Hematopoietic multipotent progenitor cell (in vitro differentiated cells): ENCODE data around the gene AGK. TPM values are rescaled to one million over a fixed set of nuclear protein-coding genes. Genes with fewer than 3 reads are reported as not detected.

ENCODE experiments used
- DNase-seq, 3 donors: peaks; one replicate each; pipeline ENCODE4 v3.0.0-alpha.2; 2011 to 2015; ENCODE audit warnings: low read depth in 2 of 3, low spot score in 2 of 3
- total RNA-seq: library from RNA; depleted of rRNA; stranded (reverse); fragments of >200 nt; gene quantifications from one replicate; pipeline ENCODE4 v1.2.3, GENCODE V29; 2012

AGK gene
- total RNA-seq, 1 donor = 19.7 TPM

DNA sequence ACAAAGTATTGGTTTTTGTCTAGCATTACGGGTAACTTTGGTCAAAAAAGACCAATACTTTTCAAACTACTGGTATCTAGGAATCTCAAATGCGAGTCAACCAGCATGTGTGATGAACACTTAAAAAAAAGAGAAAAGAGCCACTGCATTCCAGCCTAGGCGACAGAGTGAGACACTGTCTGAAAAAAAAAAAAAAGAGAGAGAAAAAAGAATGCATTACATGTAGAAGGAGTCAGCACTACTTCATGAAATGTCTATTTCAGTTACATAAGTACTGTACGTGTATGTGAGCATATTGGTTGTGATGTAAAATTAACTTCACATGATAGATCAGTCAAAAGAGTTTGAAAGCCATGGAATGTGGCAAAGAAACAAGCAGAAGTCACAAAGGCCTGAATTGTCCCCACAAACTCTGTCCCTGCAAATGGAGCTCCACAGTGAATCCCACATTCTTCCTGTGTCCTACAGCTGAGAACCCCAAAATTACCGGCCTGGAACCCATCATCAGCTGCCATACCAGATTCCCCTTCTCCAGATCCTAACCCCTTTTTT lies 149.2 kb downstream of the AGK start:
- DNase-seq = no peak

DNA sequence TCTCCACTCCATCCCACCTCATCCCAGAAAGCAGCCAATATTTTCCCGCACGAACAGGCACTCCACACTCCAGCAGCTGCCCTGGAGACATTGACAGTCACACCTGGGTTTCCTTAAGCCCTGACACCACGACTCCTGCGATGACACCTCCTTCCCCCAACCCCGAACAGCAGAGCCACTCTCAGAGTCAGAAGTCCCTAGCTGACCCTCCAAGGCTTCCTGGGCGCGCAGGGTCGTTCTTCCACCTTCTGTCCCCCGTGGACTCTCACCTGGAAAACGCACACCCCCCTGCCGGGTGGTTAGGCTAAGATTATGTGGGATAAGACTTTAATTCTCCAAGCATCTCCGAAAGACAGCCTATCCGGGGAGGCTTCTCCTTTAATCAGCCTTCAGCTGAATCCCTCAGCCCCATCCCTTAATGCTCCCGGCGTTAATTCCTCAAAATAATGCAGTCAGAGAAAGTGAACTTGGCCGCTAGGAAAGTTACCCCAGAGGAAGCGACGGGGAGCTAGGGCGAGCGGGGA lies 149.7 kb downstream of the AGK start:
- DNase-seq = no peak

DNA sequence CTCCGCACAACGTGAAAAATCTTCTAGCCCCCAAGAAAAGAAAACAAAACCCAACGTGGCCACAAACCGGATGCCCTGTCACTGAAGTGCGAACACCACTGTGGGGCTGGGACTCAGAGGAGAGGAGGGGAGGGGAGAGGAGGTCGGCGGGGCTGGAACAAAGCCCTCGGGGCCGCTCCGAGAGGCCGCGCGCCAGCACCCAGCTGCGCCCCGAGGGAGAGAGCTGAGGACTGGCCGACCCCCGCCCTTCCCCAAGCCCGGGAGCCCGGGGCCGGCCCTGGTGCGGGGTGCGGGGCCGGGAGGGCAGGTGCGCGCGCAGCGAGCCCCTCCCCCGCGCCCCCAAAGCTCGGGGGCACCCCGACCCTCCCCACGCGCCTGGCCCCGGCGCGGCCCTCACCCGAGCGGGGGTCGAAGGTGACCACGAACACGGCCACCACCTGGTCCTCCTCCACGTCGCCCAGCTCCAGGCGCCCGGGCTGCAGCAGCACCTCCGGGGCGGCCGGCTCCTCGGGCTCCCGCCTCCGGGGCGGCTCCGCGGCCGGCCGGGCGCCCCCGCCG lies 150.4 kb downstream of the AGK start:
- DNase-seq = peak; percentile 41 to 87 (median 78)

DNA sequence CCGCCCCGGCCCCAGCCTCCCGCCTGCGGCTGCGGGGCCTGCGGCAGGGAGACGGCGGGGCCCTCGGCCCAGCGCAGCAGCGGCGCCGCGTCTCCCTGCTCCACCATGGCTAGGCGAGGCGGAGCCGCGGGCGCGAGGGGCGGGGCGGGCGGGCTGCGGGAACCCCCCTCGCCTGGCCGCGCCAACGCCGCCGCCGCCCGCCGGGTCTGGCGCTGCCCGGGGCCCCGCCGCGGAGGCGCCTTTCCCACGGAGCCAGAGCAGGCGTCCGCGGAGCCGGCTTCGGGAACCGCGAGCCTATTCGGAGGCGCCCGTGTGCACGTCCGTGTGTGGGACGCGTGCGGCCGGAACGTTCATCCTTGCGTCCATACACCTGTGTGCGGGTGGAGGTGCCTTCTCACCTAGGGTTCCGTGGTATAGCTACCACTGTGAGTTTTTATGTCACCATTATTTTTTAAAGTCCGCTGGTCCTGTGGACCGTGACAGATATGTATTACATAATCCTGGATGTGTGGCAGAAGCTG lies 150.9 kb downstream of the AGK start, which contains the start of gene DENND11:
Gene DENND11 (minus strand): TSS at position 120 of the 521 bp plus-strand sequence. CDS start 13 bp downstream, at position 107.
- DNase-seq = peak; percentile 50 to 67 (median 65)

DNA sequence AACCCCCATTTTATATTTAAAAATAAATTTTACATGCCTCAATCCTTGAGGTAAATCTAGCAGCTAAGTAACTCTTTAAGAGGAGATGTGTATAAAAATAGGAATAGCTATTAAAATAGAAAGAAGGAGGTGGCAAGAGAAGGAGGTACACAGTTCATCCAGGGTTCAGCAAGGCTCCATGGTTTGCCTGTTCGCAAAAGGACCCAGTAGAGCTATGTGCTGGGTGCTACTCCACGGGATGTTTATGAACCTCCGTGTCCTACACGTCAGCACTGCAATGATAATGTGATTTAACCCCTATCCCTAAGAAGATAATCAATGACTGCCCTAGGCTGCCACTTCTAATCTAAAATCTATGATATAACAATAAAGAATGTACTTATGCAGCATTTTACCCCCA lies 151.7 kb downstream of the AGK start:
- no peak for DNase-seq

DNA sequence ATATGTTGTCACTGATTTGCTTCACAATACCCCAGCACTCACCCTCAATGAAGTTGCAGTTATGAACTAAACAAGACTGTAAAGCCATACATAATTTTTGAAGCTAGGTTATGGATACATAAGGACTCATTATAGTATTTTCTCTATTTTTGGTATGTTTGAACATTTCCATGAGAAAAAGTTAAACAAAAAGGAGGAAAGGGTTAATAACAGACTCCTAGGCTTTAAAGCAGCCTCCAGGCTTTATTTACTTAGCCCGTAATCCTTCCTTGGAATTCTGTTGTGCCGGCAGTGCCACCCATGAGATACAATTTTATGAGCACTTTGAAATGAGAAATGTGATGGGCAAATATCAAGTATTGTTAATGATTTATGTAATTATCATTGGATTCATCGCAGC lies 152.9 kb downstream of the AGK start:
- DNase-seq = no peak

DNA sequence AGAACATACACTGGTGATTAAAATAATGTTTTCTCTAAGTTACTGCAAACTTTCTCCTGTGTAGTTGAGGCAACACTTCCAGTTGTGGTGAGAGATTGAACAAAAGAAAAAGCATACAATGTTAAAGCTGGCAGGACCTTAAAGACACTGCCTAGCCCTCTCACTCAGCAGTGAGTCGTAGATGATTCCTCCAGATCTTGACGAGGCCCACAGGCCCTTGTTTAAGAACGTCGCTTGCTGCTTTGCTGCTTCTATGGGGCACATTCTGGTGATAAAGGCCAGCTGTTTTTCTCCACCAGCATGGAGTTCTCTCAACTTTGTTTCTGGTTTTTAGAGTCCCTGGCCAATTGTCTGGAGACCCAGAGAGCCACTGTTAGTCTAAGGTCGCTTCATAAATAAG lies 153.5 kb downstream of the AGK start:
- DNase-seq = no peak

Other genes starting within 250 kb of the AGK start
- 45.8 TPM for gene DENND11, start 150.8 kb downstream of the AGK start, total RNA-seq
- gene WEE2, start 156.9 kb downstream of the AGK start, total RNA-seq = not detected
- gene SSBP1, start 186.9 kb downstream of the AGK start, total RNA-seq = 32.9 TPM
- 1.1 TPM for gene TAS2R3, start 212.7 kb downstream of the AGK start, total RNA-seq
- gene TAS2R4, start 225.3 kb downstream of the AGK start, total RNA-seq = 0.81 TPM
- gene TAS2R5, start 238.8 kb downstream of the AGK start, total RNA-seq = 1.9 TPM